GM13976 (cell line): Measurements from ENCODE around the gene DPY19L3.

Experiments used
- DNase-seq: peaks from one replicate; pipeline ENCODE4 v3.0.0; 2012; ENCODE audit warnings: low spot score
- in situ Hi-C: fragments of 300-500 bp; cut with MboI; formaldehyde crosslinking; loops from one replicate; pipeline ENCODE4 v1.12.0; 2022; ENCODE audit warnings: low sequenced_read_pairs, mixed read lengths, inconsistent platforms; ENCODE audit not compliant: unreplicated experiment
- TF ChIP-seq, protein P1 (sequence below): IDR thresholded peaks from 2 replicates; pipeline ENCODE4 v1.5.1; 2012; ENCODE audit warnings: borderline replicate concordance, mild to moderate bottlenecking; ENCODE audit not compliant: insufficient read depth; ENCODE audit errors: extremely low read depth, missing control alignments, control extremely low read depth

DPY19L3 gene

GRCh38 chr19:32405431-32406160 is at the start of gene DPY19L3:
Gene DPY19L3 (plus strand): TSS chr19:32405770. CDS start chr19:32408254, 2,484 bp downstream.
- TF ChIP-seq, protein P1, sequence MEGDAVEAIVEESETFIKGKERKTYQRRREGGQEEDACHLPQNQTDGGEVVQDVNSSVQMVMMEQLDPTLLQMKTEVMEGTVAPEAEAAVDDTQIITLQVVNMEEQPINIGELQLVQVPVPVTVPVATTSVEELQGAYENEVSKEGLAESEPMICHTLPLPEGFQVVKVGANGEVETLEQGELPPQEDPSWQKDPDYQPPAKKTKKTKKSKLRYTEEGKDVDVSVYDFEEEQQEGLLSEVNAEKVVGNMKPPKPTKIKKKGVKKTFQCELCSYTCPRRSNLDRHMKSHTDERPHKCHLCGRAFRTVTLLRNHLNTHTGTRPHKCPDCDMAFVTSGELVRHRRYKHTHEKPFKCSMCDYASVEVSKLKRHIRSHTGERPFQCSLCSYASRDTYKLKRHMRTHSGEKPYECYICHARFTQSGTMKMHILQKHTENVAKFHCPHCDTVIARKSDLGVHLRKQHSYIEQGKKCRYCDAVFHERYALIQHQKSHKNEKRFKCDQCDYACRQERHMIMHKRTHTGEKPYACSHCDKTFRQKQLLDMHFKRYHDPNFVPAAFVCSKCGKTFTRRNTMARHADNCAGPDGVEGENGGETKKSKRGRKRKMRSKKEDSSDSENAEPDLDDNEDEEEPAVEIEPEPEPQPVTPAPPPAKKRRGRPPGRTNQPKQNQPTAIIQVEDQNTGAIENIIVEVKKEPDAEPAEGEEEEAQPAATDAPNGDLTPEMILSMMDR: no peak
- peak; percentile 98 for DNase-seq
- in situ Hi-C loops: no loop called here

DNA sequence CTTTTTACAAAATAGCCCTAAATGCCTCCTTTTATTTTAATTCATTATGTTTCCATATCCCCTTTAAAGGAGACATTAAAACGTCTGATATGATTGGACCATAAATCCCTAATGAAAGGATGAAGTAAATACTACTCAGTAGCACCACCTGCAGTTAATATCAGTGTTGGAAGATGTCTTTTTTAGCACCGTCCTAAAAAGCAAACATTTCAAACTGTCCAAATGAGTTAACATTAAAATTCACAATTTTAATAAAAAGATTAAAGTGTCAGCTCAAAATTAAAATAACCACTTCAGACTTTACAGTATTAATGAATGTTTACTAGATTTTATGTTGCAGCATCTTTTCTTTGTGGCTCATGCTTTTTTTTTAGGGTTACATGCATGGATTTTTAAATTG is 47.9 kb upstream of the DPY19L3 start:
- TF ChIP-seq, protein P1: no peak
- no peak for DNase-seq
- in situ Hi-C loops: no loop called here

DNA sequence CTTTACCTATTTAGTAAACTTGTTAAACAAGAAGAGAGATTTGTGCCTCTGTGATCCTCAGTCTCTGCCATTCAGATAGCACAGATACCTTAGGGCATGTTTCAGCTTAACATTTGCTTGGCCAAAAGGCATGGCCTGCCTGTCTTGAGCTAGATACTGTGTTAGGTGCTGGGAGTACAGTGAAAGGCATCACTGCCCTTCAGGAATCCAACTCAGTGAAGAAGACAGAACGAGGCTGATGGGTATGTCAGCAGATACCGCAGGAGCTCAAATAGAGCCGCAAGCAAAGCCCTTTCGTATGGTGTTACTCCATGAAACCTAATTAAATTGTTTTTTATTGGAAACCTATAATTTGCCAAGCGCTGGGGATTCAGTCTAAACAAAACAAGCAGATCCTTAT is 47.2 kb upstream of the DPY19L3 start:
- TF ChIP-seq, protein P1: no peak
- in situ Hi-C loops: no loop called here

DNA sequence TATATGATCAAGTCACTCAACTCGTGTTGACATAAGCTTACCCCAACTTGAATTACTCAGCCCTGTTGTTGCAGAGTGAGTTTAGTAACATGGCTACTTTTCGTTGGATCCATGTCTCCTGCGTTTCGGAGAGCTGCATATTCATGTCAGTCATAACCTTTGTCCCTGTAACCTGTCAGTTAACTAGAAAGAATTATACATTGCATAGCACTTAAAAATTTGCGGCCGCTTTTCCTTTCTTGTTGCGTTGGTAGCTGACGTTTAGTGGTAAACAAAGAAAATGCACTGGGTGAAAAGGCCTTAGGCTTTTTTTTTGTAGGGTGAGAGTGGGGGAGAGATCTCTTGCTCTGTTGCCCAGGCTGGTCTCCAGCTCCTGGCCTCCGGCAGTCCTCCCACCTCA is 46.0 kb upstream of the DPY19L3 start:
- no peak for DNase-seq
- TF ChIP-seq, protein P1: no peak
- in situ Hi-C loops: no loop called here

More for the DNA sequence above, 47.2 kb upstream of the DPY19L3 start:
- no peak for DNase-seq

GRCh38 chr19:32361574-32362317 is 43.8 kb upstream of the DPY19L3 start:
- TF ChIP-seq, protein P1: no peak
- in situ Hi-C loops: no loop called here

DNA sequence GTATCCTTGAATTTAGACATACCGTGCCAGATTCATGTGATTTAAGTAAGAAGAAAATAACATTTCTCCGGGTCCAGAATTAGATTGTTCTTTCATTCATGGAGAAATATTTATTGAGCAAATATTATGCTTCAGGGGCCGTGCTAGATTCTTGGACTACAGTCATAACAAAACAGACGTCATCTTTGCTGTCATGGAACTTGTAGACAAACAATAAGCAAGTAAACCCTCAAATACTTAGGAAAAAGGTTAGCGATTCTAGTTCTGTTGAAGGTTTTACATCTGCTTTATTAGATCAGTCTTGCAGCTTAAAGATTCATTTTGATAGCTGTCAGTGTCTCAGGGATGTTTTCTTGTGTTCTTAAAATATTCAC is 43.3 kb upstream of the DPY19L3 start:
- DNase-seq: no peak
- TF ChIP-seq, protein P1: no peak
- in situ Hi-C loops: no loop called here

More at GRCh38 chr19:32361574-32362317, 43.8 kb upstream of the DPY19L3 start:
- no peak for DNase-seq
